Left colon (tissue), 2 donors: Measurements from ENCODE around the gene GPR61. TPM values are rescaled to one million over a fixed set of nuclear protein-coding genes. Genes with fewer than 3 reads are reported as not detected.

ENCODE experiments used
- ATAC-seq: fragments of 200-7000 bp; cut with Tn5 transposase; one replicate; pipeline ENCODE4 v1.9.1; 2020; ENCODE audit warnings: mild to moderate bottlenecking, moderate library complexity
- DNase-seq, 2 donors: peaks; one replicate each; pipeline ENCODE4 v3.0.0-alpha.2; 2020
- intact Hi-C, 2 donors: fragments of 100-400 bp; cut with DNase I in 1 of 2; cut with micrococcal nuclease in 1 of 2; formaldehyde crosslinking; loops; one replicate each; pipeline versions ENCODE4 v1.11.2 to v1.14.0; 2022; cut with DNase I, micrococcal nuclease
- long read RNA-seq: library from polyadenylated mRNA; unstranded; transcript quantifications from one replicate; pipeline ENCODE4 v2.0.0, GENCODE V29; 2021
- total RNA-seq, 2 donors: library from RNA; stranded (reverse); fragmentation: NEBNext Ultra II Directional; extraction: Animal tissue kit (Norgen Biotek cat#: 25700); gene quantifications; one replicate each; pipeline ENCODE4 v1.2.1, GENCODE V29; 2021
- donor health status: DM: no; HTN: no; CAD: no.
- donor health status: DM: yes; HTN: yes; CAD: no.

GPR61 gene
- total RNA-seq = under 1 TPM in 1 of 2 donors, not detected in 1; 0.36 TPM
- long read RNA-seq = 0 reads

GRCh38 chr1:109539676-109540075 is at the start of gene GPR61:
GPR61 (plus strand) TSS chr1:109539872; CDS start chr1:109543023, 3,151 bp downstream.
- no peak for ATAC-seq
- intact Hi-C loops = loop anchor here in 1 of 2 donors (5.0 to 10.0 kb wide), 2 partner anchors 93 to 445 kb away; partner anchors contain the start of gene AHCYL1
- no peak for DNase-seq

- intact Hi-C loops = loop anchor here in 1 of 2 donors (5.0 kb wide), 1 partner anchor 42 kb away; no protein-coding TSS in a partner anchor
- ATAC-seq = peak; percentile 50
- DNase-seq = peak in 1 of 2 donors; percentile 83
Observed at GRCh38 chr1:109490029-109490933, 49.4 kb upstream of the GPR61 start.

GRCh38 chr1:109490934-109491302 is 48.8 kb upstream of the GPR61 start:
- intact Hi-C loops = loop anchor here in 1 of 2 donors (5.0 kb wide), 1 partner anchor 41 kb away; no protein-coding TSS in a partner anchor
- no peak for DNase-seq
- no peak for ATAC-seq

- ATAC-seq = no peak
- intact Hi-C loops = loop anchor here in 1 of 2 donors (5.0 kb wide), 1 partner anchor 41 kb away; no protein-coding TSS in a partner anchor
- no peak for DNase-seq
Observed at GRCh38 chr1:109491372-109491771, 48.3 kb upstream of the GPR61 start.

- DNase-seq (no peak), ATAC-seq (no peak)
- intact Hi-C loops = loop anchor here in 1 of 2 donors (5.0 kb wide), 1 partner anchor 40 kb away; no protein-coding TSS in a partner anchor
Observed at GRCh38 chr1:109492779-109493178, 46.9 kb upstream of the GPR61 start.

GRCh38 chr1:109493227-109493626 is 46.4 kb upstream of the GPR61 start:
- intact Hi-C loops = loop anchor here in 1 of 2 donors (5.0 kb wide), 1 partner anchor 39 kb away; no protein-coding TSS in a partner anchor
- DNase-seq (no peak), ATAC-seq (no peak)

- ATAC-seq = peak; percentile 93
- intact Hi-C loops = loop anchor here in 1 of 2 donors (5.0 kb wide), 1 partner anchor 38 kb away; no protein-coding TSS in a partner anchor
- DNase-seq = peak; percentile 85 to 87
Observed at GRCh38 chr1:109493805-109494539, 45.7 kb upstream of the GPR61 start, which contains the start of gene CYB561D1. CYB561D1 (plus strand) TSS chr1:109494094; CDS start chr1:109494140, 46 bp downstream.

- ATAC-seq (no peak), DNase-seq (no peak)
- intact Hi-C loops = loop anchor here in 1 of 2 donors (5.0 kb wide), 1 partner anchor 37 kb away; no protein-coding TSS in a partner anchor
Observed at GRCh38 chr1:109495738-109496137, 43.9 kb upstream of the GPR61 start.

GRCh38 chr1:109497449-109498160 is 42.1 kb upstream of the GPR61 start:
- DNase-seq = no peak
- intact Hi-C loops = loop anchor here in 1 of 2 donors (5.0 kb wide), 1 partner anchor 35 kb away; no protein-coding TSS in a partner anchor

GRCh38 chr1:109498161-109498801 is 41.4 kb upstream of the GPR61 start:
- intact Hi-C loops = loop anchor here in 1 of 2 donors (5.0 kb wide), 1 partner anchor 34 kb away; no protein-coding TSS in a partner anchor
- DNase-seq (no peak), ATAC-seq (no peak)

More at GRCh38 chr1:109497449-109498160, 42.1 kb upstream of the GPR61 start:
- ATAC-seq = no peak

- DNase-seq = no peak
- ATAC-seq = peak; percentile 22
- intact Hi-C loops = loop anchor here in 1 of 2 donors (5.0 kb wide), 1 partner anchor 33 kb away; no protein-coding TSS in a partner anchor
Observed at GRCh38 chr1:109499081-109499480, 40.6 kb upstream of the GPR61 start.

- DNase-seq = peak; percentile 80 to 82
- peak; percentile 85 for ATAC-seq
- intact Hi-C loops = loop anchor here in 1 of 2 donors (5.0 kb wide), 1 partner anchor 32 kb away; no protein-coding TSS in a partner anchor
Observed at GRCh38 chr1:109499661-109500536, 39.8 kb upstream of the GPR61 start.

- ATAC-seq = no peak
- DNase-seq = no peak
- intact Hi-C loops = no loop called here
Observed at GRCh38 chr1:109500941-109501381, 38.7 kb upstream of the GPR61 start.

- DNase-seq = no peak
- ATAC-seq = no peak
- intact Hi-C loops = no loop called here
Observed at GRCh38 chr1:109501644-109502363, 37.9 kb upstream of the GPR61 start.

GRCh38 chr1:109502364-109502851 is 37.3 kb upstream of the GPR61 start:
- intact Hi-C loops = no loop called here
- DNase-seq = no peak
- ATAC-seq = no peak

- intact Hi-C loops = no loop called here
- DNase-seq (no peak), ATAC-seq (peak; percentile 73)
Observed at GRCh38 chr1:109503935-109504334, 35.7 kb upstream of the GPR61 start.
